Measurements from ENCODE around the gene EIPR1.

The EIPR1 gene

GRCh38 chr2:3248754-3249475 is 128.7 kb downstream of the EIPR1 start:
- no peak for DNase-seq (ENCODE audit: low read depth in 2 of 2)

GRCh38 chr2:3246928-3247714 is 130.5 kb downstream of the EIPR1 start:
- no peak for DNase-seq (ENCODE audit: low read depth in 2 of 2)

- DNase-seq (ENCODE audit: low read depth in 2 of 2): no peak
Observed at GRCh38 chr2:3246406-3246805, 131.2 kb downstream of the EIPR1 start.

- no peak for DNase-seq (ENCODE audit: low read depth in 2 of 2)
Observed at GRCh38 chr2:3244486-3244885, 133.1 kb downstream of the EIPR1 start.

GRCh38 chr2:3243804-3244203 is 133.8 kb downstream of the EIPR1 start:
- DNase-seq (ENCODE audit: low read depth in 2 of 2): no peak

GRCh38 chr2:3242747-3243369 is 134.8 kb downstream of the EIPR1 start:
- peak in 1 of 2 donors; percentile 24 for DNase-seq (ENCODE audit: low read depth in 2 of 2)

- no peak for DNase-seq (ENCODE audit: low read depth in 2 of 2)
Observed at GRCh38 chr2:3241971-3242746, 135.5 kb downstream of the EIPR1 start.

GRCh38 chr2:3238951-3239841 is 138.4 kb downstream of the EIPR1 start:
- DNase-seq (ENCODE audit: low read depth in 2 of 2): no peak

GRCh38 chr2:3236300-3237045 is 141.1 kb downstream of the EIPR1 start:
- no peak for DNase-seq (ENCODE audit: low read depth in 2 of 2)

- DNase-seq (ENCODE audit: low read depth in 2 of 2): no peak
Observed at GRCh38 chr2:3233877-3234276, 143.7 kb downstream of the EIPR1 start.

- no peak for DNase-seq (ENCODE audit: low read depth in 2 of 2)
Observed at GRCh38 chr2:3229221-3229620, 148.4 kb downstream of the EIPR1 start.

GRCh38 chr2:3224681-3225080 is 152.9 kb downstream of the EIPR1 start:
- no peak for DNase-seq (ENCODE audit: low read depth in 2 of 2)

GRCh38 chr2:3223080-3223923 is 154.3 kb downstream of the EIPR1 start:
- DNase-seq (ENCODE audit: low read depth in 2 of 2): peak; percentile 53 to 67

GRCh38 chr2:3222636-3223035 is 155.0 kb downstream of the EIPR1 start:
- peak in 1 of 2 donors; percentile 12 for DNase-seq (ENCODE audit: low read depth in 2 of 2)

- no peak for DNase-seq (ENCODE audit: low read depth in 2 of 2)
Observed at GRCh38 chr2:3219536-3219935, 158.1 kb downstream of the EIPR1 start.

GRCh38 chr2:3217646-3218045 is 160.0 kb downstream of the EIPR1 start:
- DNase-seq (ENCODE audit: low read depth in 2 of 2): no peak

GRCh38 chr2:3216841-3217495 is 160.7 kb downstream of the EIPR1 start:
- DNase-seq (ENCODE audit: low read depth in 2 of 2): no peak

- no peak for DNase-seq (ENCODE audit: low read depth in 2 of 2)
Observed at GRCh38 chr2:3214806-3215404, 162.7 kb downstream of the EIPR1 start.
